ENCODE results near the gene BOC. TPM values are rescaled to one million over a fixed set of nuclear protein-coding genes. Genes with fewer than 3 reads are reported as not detected.

BOC gene
- total RNA-seq = 13.2 and 49.4 TPM in 2 replicates

GRCh38 chr3:113211330-113212149, at the start of gene BOC:
Gene BOC (plus strand): TSS chr3:113211557. CDS start chr3:113249803, 38,246 bp downstream.

Other genes starting within 250 kb of the BOC start
- gene CD200R1, start 236.5 kb upstream of the BOC start, total RNA-seq = not detected in 2 replicates
- gene GTPBP8, start 220.6 kb upstream of the BOC start, total RNA-seq = 18.6 and 21.4 TPM in 2 replicates
- 0.70 and 2.2 TPM in 2 replicates for gene CFAP44, start 229.9 kb downstream of the BOC start, total RNA-seq